ENCODE measurements around the gene MYLK2. TPM values are rescaled to one million over a fixed set of nuclear protein-coding genes. Genes with fewer than 3 reads are reported as not detected.

The MYLK2 gene
- total RNA-seq, 1 donor from 2014 or later, result not detected

DNA sequence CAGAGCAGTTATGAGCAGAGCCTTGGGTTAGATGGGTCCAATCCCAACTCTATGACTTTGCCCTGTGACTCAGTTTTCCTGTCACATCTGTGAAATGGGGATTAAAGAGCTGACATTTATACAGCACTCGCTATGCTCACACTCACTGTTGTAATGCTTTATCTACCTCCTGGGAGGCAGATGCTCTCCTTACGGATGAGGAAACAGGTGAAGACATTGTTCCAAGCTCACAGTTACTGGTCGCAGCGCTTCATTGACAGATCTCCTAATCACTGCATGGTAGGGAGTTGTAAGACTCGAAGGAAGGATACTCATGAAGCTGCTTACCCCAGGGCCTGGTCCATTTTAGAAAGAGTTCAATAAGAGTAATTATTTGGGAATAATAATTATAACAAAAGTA is 2.9 kb upstream of the MYLK2 start:
- Histone ChIP-seq H3K4me1 (peaks cover 11% of the 10 kb centered on the region), H3K27ac (no peak overlapping the region), H3K4me3 (no peak overlapping the region), H3K36me3 (no peaks in the 10 kb centered on the region), H3K9me3 (no peaks in the 10 kb centered on the region), H3K27me3 (no peaks in the 10 kb centered on the region)
- no peak for ATAC-seq
- no peak for DNase-seq
- intact Hi-C loops (cut with DNase I), result no loop called here
- TF ChIP-seq, protein P1, sequence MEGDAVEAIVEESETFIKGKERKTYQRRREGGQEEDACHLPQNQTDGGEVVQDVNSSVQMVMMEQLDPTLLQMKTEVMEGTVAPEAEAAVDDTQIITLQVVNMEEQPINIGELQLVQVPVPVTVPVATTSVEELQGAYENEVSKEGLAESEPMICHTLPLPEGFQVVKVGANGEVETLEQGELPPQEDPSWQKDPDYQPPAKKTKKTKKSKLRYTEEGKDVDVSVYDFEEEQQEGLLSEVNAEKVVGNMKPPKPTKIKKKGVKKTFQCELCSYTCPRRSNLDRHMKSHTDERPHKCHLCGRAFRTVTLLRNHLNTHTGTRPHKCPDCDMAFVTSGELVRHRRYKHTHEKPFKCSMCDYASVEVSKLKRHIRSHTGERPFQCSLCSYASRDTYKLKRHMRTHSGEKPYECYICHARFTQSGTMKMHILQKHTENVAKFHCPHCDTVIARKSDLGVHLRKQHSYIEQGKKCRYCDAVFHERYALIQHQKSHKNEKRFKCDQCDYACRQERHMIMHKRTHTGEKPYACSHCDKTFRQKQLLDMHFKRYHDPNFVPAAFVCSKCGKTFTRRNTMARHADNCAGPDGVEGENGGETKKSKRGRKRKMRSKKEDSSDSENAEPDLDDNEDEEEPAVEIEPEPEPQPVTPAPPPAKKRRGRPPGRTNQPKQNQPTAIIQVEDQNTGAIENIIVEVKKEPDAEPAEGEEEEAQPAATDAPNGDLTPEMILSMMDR (IDR thresholded peaks at IDR 0.05), result no peak

DNA sequence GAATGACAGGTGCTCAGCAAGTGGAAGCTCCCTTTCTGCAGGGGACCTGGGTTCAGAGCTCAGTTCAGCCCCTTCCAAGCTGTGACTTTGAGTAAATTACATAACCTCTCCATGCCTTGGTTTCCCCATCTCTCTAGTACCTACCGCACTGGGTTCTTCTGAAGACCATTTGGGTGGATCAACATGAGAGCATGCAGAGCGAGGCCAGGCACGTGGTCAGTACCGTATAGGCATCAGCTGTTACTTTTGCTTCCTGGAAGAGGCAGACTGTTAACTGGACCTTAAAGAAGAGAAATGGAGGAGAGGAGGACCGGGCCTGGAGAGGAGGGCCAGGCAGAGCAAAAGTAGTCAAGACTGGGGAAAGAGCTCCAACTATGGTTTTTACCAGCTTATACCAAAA is 1.7 kb upstream of the MYLK2 start:
- ATAC-seq, result no peak
- intact Hi-C loops (cut with DNase I), result no loop called here
- no peaks in the 10 kb centered on the region for H3K9me3 ChIP-seq
- no peak overlapping the region for H3K27ac ChIP-seq
- no peaks in the 10 kb centered on the region for H3K36me3 ChIP-seq
- peaks cover 12% of the 10 kb centered on the region for H3K4me1 ChIP-seq
- no peak overlapping the region for H3K4me3 ChIP-seq
- TF ChIP-seq, protein P1 (IDR thresholded peaks at IDR 0.05), result no peak
- H3K27me3 ChIP-seq, result no peaks in the 10 kb centered on the region
- peak; percentile 21 for DNase-seq

DNA sequence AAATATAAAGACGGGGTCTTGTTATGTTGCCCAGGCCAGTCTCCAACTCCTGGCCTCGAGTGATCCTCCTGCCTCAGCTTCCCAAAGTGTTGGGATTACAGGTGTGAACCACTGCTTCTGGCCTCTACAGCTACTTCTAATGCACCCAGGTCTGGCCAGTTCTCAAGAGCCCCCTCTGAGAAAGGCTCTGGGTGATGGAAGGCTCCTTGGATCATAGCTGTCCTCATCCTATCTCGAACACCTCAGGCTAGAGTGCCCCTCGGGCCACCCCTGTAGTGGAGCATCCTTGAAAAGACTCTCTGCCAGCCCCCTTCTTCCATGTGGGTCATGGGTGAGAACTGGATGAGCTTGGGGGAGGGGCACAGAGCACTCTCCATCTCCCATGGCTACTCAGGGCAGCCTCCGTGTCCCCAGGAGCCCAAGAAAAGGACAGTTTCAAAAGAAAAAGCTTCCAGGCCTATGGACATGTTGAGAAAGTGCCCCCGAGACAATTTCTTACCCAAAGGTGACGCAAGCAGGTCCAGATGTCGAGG is 714 bp upstream of the MYLK2 start:
- peaks cover 14% of the 10 kb centered on the region for H3K4me1 ChIP-seq

DNA sequence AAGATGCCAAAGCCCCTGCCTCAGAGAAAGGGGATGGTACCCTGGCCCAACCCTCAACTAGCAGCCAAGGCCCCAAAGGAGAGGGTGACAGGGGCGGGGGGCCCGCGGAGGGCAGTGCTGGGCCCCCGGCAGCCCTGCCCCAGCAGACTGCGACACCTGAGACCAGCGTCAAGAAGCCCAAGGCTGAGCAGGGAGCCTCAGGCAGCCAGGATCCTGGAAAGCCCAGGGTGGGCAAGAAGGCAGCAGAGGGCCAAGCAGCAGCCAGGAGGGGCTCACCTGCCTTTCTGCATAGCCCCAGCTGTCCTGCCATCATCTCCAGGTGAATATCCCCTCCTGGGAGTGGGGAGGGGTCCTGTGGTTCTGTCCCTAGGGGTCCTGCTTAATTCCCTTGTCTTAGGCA is 1.1 kb downstream of the MYLK2 start:
- Histone ChIP-seq H3K36me3 (no peaks in the 10 kb centered on the region), H3K27ac (no peak overlapping the region), H3K4me1 (peaks cover 7% of the 10 kb centered on the region), H3K27me3 (no peaks in the 10 kb centered on the region), H3K9me3 (no peaks in the 10 kb centered on the region), H3K4me3 (no peak overlapping the region)
- TF ChIP-seq, protein P1 (IDR thresholded peaks at IDR 0.05), result no peak
- ATAC-seq (no peak), DNase-seq (peak; percentile 41)
- intact Hi-C loops (cut with DNase I), result no loop called here

More for the DNA sequence above, 714 bp upstream of the MYLK2 start:
- Histone ChIP-seq H3K27ac (no peak overlapping the region), H3K9me3 (no peaks in the 10 kb centered on the region), H3K27me3 (no peaks in the 10 kb centered on the region), H3K4me3 (no peak overlapping the region), H3K36me3 (no peaks in the 10 kb centered on the region)
- intact Hi-C loops (cut with DNase I), result no loop called here
- peak; percentile 11 for DNase-seq
- no peak for ATAC-seq
- TF ChIP-seq, protein P1 (IDR thresholded peaks at IDR 0.05), result no peak

DNA sequence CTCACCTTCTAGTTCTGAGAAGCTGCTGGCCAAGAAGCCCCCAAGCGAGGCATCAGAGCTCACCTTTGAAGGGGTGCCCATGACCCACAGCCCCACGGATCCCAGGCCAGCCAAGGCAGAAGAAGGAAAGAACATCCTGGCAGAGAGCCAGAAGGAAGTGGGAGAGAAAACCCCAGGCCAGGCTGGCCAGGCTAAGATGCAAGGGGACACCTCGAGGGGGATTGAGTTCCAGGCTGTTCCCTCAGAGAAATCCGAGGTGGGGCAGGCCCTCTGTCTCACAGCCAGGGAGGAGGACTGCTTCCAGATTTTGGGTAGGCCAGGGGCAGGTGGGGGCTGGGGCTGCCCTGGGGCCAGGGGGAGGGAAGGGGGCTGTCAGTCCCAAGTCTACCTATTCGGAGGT is 2.3 kb downstream of the MYLK2 start:
- no peak overlapping the region for H3K4me3 ChIP-seq
- H3K27ac ChIP-seq, result no peak overlapping the region
- no peaks in the 10 kb centered on the region for H3K9me3 ChIP-seq
- DNase-seq (peak; percentile 47), ATAC-seq (no peak)
- intact Hi-C loops (cut with DNase I), result no loop called here
- no peaks in the 10 kb centered on the region for H3K27me3 ChIP-seq
- TF ChIP-seq, protein P1 (IDR thresholded peaks at IDR 0.05), result no peak
- H3K4me1 ChIP-seq, result peaks cover 4% of the 10 kb centered on the region
- no peaks in the 10 kb centered on the region for H3K36me3 ChIP-seq
